Breast epithelium (tissue), 4 donors: Measurements from ENCODE around the gene PRPF18. TPM values are rescaled to one million over a fixed set of nuclear protein-coding genes. Genes with fewer than 3 reads are reported as not detected.

Experiments
- DNase-seq, 2 donors: peaks; one replicate each; pipeline ENCODE4 v3.0.0-alpha.2; 2019; ENCODE audit warnings: low spot score in 2 of 2
- H3K27ac ChIP-seq, 2 donors: fragments of 200-600 bp; sonication (generic) in 1 of 2; one replicate each; pipeline ENCODE4 v1.5.1; 2016 to 2019; ENCODE audit warnings: mild to moderate bottlenecking in 1 of 2
- H3K27me3 ChIP-seq, 2 donors: fragments of 200-600 bp; sonication (generic) in 1 of 2; one replicate each; pipeline versions ENCODE4 v1.5.1 to v1.6.0; 2017 to 2019; ENCODE audit warnings: control low read depth in 1 of 2, mild to moderate bottlenecking in 1 of 2
- H3K36me3 ChIP-seq: fragments of 200-600 bp; one replicate; pipeline ENCODE4 v1.5.1; 2019
- H3K4me1 ChIP-seq, 2 donors: fragments of 200-600 bp; sonication (generic); one replicate each; pipeline ENCODE4 v1.5.1; 2016 to 2019; ENCODE audit warnings: control low read depth in 1 of 2
- H3K4me3 ChIP-seq, 3 donors: fragments of 200-600 bp; sonication (generic); 1 replicate in 2 of 3; 2 replicates in 1 of 3; pipeline ENCODE4 v1.5.1; 2016 to 2019; ENCODE audit warnings: mild to moderate bottlenecking in 3 of 3, moderate library complexity in 2 of 3
- H3K9me3 ChIP-seq, 2 donors: fragments of 200-600 bp; sonication (generic) in 1 of 2; one replicate each; pipeline ENCODE4 v1.5.1; 2016 to 2019; ENCODE audit warnings: control low read depth in 1 of 2
- CTCF ChIP-seq, 3 donors: fragments of 450-650 bp; IDR thresholded peaks; one replicate each; pipeline ENCODE4 v1.5.1; 2016 to 2017; ENCODE audit warnings: antibody characterized with exemption in 3 of 3, mild to moderate bottlenecking in 3 of 3, moderate library complexity in 3 of 3
- POLR2A ChIP-seq: fragments of 450-650 bp; IDR thresholded peaks from one replicate; pipeline ENCODE4 v1.6.1; 2016; ENCODE audit warnings: antibody characterized with exemption, mild to moderate bottlenecking, moderate library complexity
- POLR2AphosphoS5 ChIP-seq, 3 donors: sonication (generic); formaldehyde crosslinking; IDR thresholded peaks; one replicate each; pipeline ENCODE4 v1.6.1; 2017; ENCODE audit warnings: antibody characterized with exemption in 3 of 3
- intact Hi-C: fragments of 100-400 bp; cut with DNase I; formaldehyde crosslinking; loops from one replicate; pipeline ENCODE4 v1.15.1; 2023; ENCODE audit warnings: low total_unique reads
- total RNA-seq, 3 donors: library from RNA; depleted of rRNA; stranded (reverse); fragments of >200 nt; gene quantifications; one replicate each; pipeline ENCODE4 v1.1.0, GENCODE V29; 2016

PRPF18 gene
- total RNA-seq, 3 donors from 2014 or later = 29.6 to 48.6 (median 36.7) TPM

DNA sequence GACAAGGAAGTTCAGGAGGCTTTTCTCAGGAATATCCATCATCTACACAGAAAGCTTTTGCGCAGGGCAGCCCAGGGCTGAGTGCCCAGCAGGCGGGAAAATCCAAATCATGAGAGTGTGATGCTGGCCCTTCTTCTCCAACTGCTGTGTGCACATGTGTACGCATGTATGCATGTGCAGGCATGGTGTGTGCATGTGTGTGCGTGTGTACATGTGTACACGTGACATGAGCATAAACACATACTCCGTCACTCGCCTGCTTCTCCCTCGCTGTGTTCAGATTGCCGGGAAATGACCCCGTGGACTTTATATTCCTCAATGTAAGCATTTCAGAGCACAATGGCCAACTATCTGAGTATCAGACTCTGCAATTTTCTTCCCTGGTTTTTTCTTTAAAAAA lies 85.1 kb downstream of the PRPF18 start:
- Histone ChIP-seq H3K9me3 (no peaks in the 10 kb centered on the region), H3K27ac (no peak overlapping the region), H3K4me3 (no peak overlapping the region), H3K27me3 (no peaks in the 10 kb centered on the region), H3K36me3 (no peaks in the 10 kb centered on the region), H3K4me1 (no peaks in the 10 kb centered on the region)
- no peak for TF ChIP-seq POLR2A
- no peak for TF ChIP-seq CTCF (IDR thresholded peaks at IDR 0.05)
- no peak for TF ChIP-seq POLR2AphosphoS5 (IDR thresholded peaks at IDR 0.05)
- intact Hi-C loops = loop anchor here (5.0 kb wide), 1 partner anchor 355 kb away; no protein-coding TSS in a partner anchor
- DNase-seq = no peak

GRCh38 chr10:13672548-13672947 lies 85.8 kb downstream of the PRPF18 start:
- intact Hi-C loops = loop anchor here (5.0 kb wide), 1 partner anchor 355 kb away; no protein-coding TSS in a partner anchor
- Histone ChIP-seq H3K36me3 (no peaks in the 10 kb centered on the region), H3K4me1 (no peaks in the 10 kb centered on the region), H3K27me3 (no peaks in the 10 kb centered on the region), H3K9me3 (no peaks in the 10 kb centered on the region), H3K27ac (no peak overlapping the region), H3K4me3 (no peak overlapping the region)
- no peak for DNase-seq
- TF ChIP-seq POLR2AphosphoS5 (IDR thresholded peaks at IDR 0.05) (no peak), CTCF (IDR thresholded peaks at IDR 0.05) (no peak), POLR2A (no peak)

DNA sequence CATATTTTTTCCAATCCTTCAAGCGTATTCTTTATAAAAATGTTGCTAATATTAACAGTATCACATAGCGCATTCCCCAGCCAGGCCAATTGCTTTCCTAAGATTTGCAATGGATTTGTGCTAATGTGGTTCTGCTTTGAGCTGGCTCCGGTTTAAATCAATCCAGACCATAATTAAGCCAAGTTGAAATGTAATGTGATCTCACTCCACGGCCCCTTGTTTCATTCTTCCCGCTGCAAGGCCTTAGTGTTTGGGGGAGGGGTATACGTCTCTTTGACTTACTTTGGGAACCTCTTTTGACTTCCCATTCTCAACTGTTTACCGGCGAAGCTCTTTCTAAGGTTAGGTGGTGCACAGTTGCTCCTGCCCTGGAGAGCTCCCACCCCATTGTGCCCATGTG lies 86.4 kb downstream of the PRPF18 start:
- Histone ChIP-seq H3K27me3 (no peaks in the 10 kb centered on the region), H3K27ac (no peak overlapping the region), H3K9me3 (no peaks in the 10 kb centered on the region), H3K4me3 (no peak overlapping the region), H3K36me3 (no peaks in the 10 kb centered on the region), H3K4me1 (no peaks in the 10 kb centered on the region)
- no peak for DNase-seq
- intact Hi-C loops = loop anchor here (5.0 kb wide), 1 partner anchor 354 kb away; no protein-coding TSS in a partner anchor
- TF ChIP-seq CTCF (IDR thresholded peaks at IDR 0.05) (no peak), POLR2AphosphoS5 (IDR thresholded peaks at IDR 0.05) (no peak)

GRCh38 chr10:13674645-13675588 lies 88.2 kb downstream of the PRPF18 start:
- H3K27ac ChIP-seq = no peak overlapping the region
- no peak overlapping the region for H3K4me3 ChIP-seq
- TF ChIP-seq POLR2A (no peak), POLR2AphosphoS5 (IDR thresholded peaks at IDR 0.05) (no peak), CTCF (IDR thresholded peaks at IDR 0.05) (no peak)
- H3K36me3 ChIP-seq = no peaks in the 10 kb centered on the region
- no peaks in the 10 kb centered on the region for H3K27me3 ChIP-seq
- no peaks in the 10 kb centered on the region for H3K4me1 ChIP-seq
- DNase-seq = no peak
- intact Hi-C loops = loop anchor here (5.0 kb wide), 1 partner anchor 352 kb away; no protein-coding TSS in a partner anchor
- no peaks in the 10 kb centered on the region for H3K9me3 ChIP-seq

- intact Hi-C loops = no loop called here
- H3K4me3 ChIP-seq = no peak overlapping the region
- H3K36me3 ChIP-seq = no peaks in the 10 kb centered on the region
- DNase-seq = no peak
- no peaks in the 10 kb centered on the region for H3K4me1 ChIP-seq
- no peaks in the 10 kb centered on the region for H3K9me3 ChIP-seq
- no peak overlapping the region for H3K27ac ChIP-seq
- H3K27me3 ChIP-seq = no peaks in the 10 kb centered on the region
- TF ChIP-seq POLR2A (no peak), CTCF (IDR thresholded peaks at IDR 0.05) (no peak), POLR2AphosphoS5 (IDR thresholded peaks at IDR 0.05) (no peak)
Measured at GRCh38 chr10:13678101-13678843, 91.5 kb downstream of the PRPF18 start.
